PFSK-1 (cell line): Measurements from ENCODE around the gene LCN6.

Experiments
- FOXP2 ChIP-seq: optimal IDR thresholded peaks from 2 replicates; pipeline ENCODE3; 2011; ENCODE audit warnings: borderline replicate concordance, control low read depth, inconsistent platforms; ENCODE audit not compliant: insufficient read depth; ENCODE audit errors: extremely low read length, extremely low read depth
- POLR2AphosphoS5 ChIP-seq: IDR thresholded peaks from 2 replicates; pipeline ENCODE4 v1.6.1; 2012; ENCODE audit warnings: low read depth, mild to moderate bottlenecking, control low read depth, low read length, moderate library complexity
- REST ChIP-seq, 2 experiments: IDR thresholded peaks; 2 replicates each; pipeline versions ENCODE4 v1.6.1 to v1.8.0; 2011 to 2012; ENCODE audit warnings: low read depth in 2 of 2, low read length in 2 of 2, control low read depth in 1 of 2, inconsistent platforms in 1 of 2, mild to moderate bottlenecking in 1 of 2, moderate library complexity in 1 of 2; ENCODE audit not compliant: insufficient read depth in 1 of 2
- SIN3A ChIP-seq: IDR thresholded peaks from 2 replicates; pipeline ENCODE4 v1.6.1; 2012; ENCODE audit warnings: mild to moderate bottlenecking, low read length, moderate library complexity, borderline replicate concordance; ENCODE audit not compliant: insufficient read depth
- TAF1 ChIP-seq: IDR thresholded peaks from 2 replicates; pipeline ENCODE4 v1.6.1; 2012; ENCODE audit warnings: low read length, control low read depth, borderline replicate concordance; ENCODE audit not compliant: insufficient read depth

LCN6 gene

GRCh38 chr9:136775191-136775590, 26.9 kb upstream of the LCN6 start:
- no peak for TF ChIP-seq POLR2AphosphoS5
- TF ChIP-seq REST (IDR thresholded peaks at IDR 0.05; ENCODE audit: insufficient read depth in 1 of 2, low read depth in 2 of 2, low read length in 2 of 2): no peak
- no peak for TF ChIP-seq TAF1
- no peak for TF ChIP-seq FOXP2
- no peak for TF ChIP-seq SIN3A

GRCh38 chr9:136774416-136775045, 26.2 kb upstream of the LCN6 start:
- TF ChIP-seq TAF1 (no peak), SIN3A (no peak), FOXP2 (no peak), POLR2AphosphoS5 (no peak)

- TF ChIP-seq FOXP2: no peak
- no peak for TF ChIP-seq SIN3A
- no peak for TF ChIP-seq POLR2AphosphoS5
- TF ChIP-seq REST (IDR thresholded peaks at IDR 0.05; ENCODE audit: insufficient read depth in 1 of 2, low read depth in 2 of 2, low read length in 2 of 2): no peak
- TF ChIP-seq TAF1: no peak
Observed at GRCh38 chr9:136773386-136774044, 25.2 kb upstream of the LCN6 start.

- TF ChIP-seq SIN3A (no peak), POLR2AphosphoS5 (no peak), TAF1 (no peak), REST (IDR thresholded peaks at IDR 0.05; ENCODE audit: insufficient read depth in 1 of 2, low read depth in 2 of 2, low read length in 2 of 2) (no peak), FOXP2 (no peak)
Observed at GRCh38 chr9:136771907-136772415, 23.6 kb upstream of the LCN6 start.

GRCh38 chr9:136769710-136770191, 21.4 kb upstream of the LCN6 start:
- TF ChIP-seq FOXP2: peak; percentile 9
- no peak for TF ChIP-seq TAF1
- no peak for TF ChIP-seq SIN3A
- no peak for TF ChIP-seq REST (IDR thresholded peaks at IDR 0.05; ENCODE audit: insufficient read depth in 1 of 2, low read depth in 2 of 2, low read length in 2 of 2)
- no peak for TF ChIP-seq POLR2AphosphoS5
